ENCODE results near the gene PPP2R2B. TPM values are rescaled to one million over a fixed set of nuclear protein-coding genes. Genes with fewer than 3 reads are reported as not detected.

Gene PPP2R2B
- total RNA-seq, 1 experiment from 2014 or later: not detected

DNA sequence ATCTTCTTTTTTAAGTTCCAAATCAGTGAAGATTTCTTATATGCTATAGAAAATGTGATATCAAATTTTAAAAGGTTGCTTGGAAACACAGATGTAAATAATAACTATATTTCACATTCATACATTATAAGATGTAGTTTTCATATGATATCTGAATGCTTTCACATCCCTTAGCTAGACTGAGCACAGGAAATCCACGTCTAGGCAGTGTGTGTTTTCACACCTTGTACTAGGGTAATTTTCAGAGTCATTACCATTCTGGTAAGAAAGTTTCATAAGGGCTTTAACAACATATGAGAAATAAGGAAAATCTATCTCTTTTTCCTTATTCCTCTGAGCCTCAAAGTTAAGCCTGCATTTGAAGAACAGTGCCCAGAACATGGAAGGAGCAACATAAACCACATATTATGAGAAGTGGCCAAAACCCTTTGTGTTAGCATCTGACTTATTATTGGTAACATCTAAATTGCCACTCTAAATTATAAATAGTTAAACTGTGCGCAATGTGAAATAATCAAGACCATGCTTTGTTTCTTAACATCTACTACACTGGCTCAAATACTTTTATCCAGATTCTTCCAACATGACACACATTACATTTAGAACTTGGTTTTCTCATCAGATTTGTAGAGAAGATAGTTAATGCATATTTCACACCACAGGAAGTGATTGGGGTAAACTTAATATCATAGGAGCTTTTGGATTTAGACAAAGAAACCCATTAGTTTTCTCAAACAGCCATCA, 113.3 kb downstream of the PPP2R2B start:
- H3K4me1 ChIP-seq (ENCODE audit: control insufficient read depth in 1 of 2, insufficient read depth in 2 of 2, low read length in 2 of 2): no peaks in the 10 kb centered on the region
- no peak for DNase-seq (ENCODE audit: low read depth, low spot score)
- intact Hi-C loops (cut with micrococcal nuclease): no loop called here
- no TSS peak for BruUV-seq (replicated peaks)
- TF ChIP-seq, protein P1, sequence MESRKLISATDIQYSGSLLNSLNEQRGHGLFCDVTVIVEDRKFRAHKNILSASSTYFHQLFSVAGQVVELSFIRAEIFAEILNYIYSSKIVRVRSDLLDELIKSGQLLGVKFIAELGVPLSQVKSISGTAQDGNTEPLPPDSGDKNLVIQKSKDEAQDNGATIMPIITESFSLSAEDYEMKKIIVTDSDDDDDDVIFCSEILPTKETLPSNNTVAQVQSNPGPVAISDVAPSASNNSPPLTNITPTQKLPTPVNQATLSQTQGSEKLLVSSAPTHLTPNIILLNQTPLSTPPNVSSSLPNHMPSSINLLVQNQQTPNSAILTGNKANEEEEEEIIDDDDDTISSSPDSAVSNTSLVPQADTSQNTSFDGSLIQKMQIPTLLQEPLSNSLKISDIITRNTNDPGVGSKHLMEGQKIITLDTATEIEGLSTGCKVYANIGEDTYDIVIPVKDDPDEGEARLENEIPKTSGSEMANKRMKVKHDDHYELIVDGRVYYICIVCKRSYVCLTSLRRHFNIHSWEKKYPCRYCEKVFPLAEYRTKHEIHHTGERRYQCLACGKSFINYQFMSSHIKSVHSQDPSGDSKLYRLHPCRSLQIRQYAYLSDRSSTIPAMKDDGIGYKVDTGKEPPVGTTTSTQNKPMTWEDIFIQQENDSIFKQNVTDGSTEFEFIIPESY (IDR thresholded peaks at IDR 0.05; ENCODE audit: extremely low read depth, insufficient replicate concordance, low read length): no peak
- TF ChIP-seq ZFX (IDR thresholded peaks at IDR 0.05) (no peak), YY1 (IDR thresholded peaks at IDR 0.05; ENCODE audit: extremely low read depth, insufficient replicate concordance, low read depth, low read length) (no peak), EGR1 (IDR thresholded peaks at IDR 0.05; ENCODE audit: low read depth) (no peak), EZH2phosphoT487 (IDR thresholded peaks at IDR 0.05; ENCODE audit: borderline replicate concordance) (no peak), ELF1 (IDR thresholded peaks at IDR 0.05; ENCODE audit: borderline replicate concordance, low read depth) (no peak), ZNF274 (IDR thresholded peaks at IDR 0.05; ENCODE audit: low read depth, low read length) (no peak), SP1 (IDR thresholded peaks at IDR 0.05; ENCODE audit: low read depth) (no peak), FOSL1 (IDR thresholded peaks at IDR 0.05; ENCODE audit: low read depth) (no peak), POLR2A (IDR thresholded peaks at IDR 0.05; ENCODE audit: borderline replicate concordance, extremely low read depth, insufficient read depth, insufficient read length) (no peak), SIN3A (IDR thresholded peaks at IDR 0.05; ENCODE audit: low read depth) (no peak), SRF (IDR thresholded peaks at IDR 0.05; ENCODE audit: low read depth) (no peak), POLR2AphosphoS5 (IDR thresholded peaks at IDR 0.05; ENCODE audit: low read depth, low read length) (no peak)
- TF ChIP-seq, protein P2, sequence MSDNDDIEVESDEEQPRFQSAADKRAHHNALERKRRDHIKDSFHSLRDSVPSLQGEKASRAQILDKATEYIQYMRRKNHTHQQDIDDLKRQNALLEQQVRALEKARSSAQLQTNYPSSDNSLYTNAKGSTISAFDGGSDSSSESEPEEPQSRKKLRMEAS (IDR thresholded peaks at IDR 0.05): no peak
- TF ChIP-seq, protein P3, sequence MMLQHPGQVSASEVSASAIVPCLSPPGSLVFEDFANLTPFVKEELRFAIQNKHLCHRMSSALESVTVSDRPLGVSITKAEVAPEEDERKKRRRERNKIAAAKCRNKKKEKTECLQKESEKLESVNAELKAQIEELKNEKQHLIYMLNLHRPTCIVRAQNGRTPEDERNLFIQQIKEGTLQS (IDR thresholded peaks at IDR 0.05): no peak
- H3K9ac ChIP-seq (ENCODE audit: low read length): no peak overlapping the region
- H3K79me2 ChIP-seq (ENCODE audit: insufficient read depth, low read length): no peaks in the 10 kb centered on the region
- H3K36me3 ChIP-seq (ENCODE audit: control insufficient read depth in 1 of 2, insufficient read depth in 2 of 2, low read length in 2 of 2): no peaks in the 10 kb centered on the region
- H3K27ac ChIP-seq (ENCODE audit: low read depth, low read length): no peak overlapping the region
- no peaks in the 10 kb centered on the region for H4K20me1 ChIP-seq (ENCODE audit: insufficient read depth)
- ChIA-PET CTCF (no interaction called here), POLR2A (no interaction called here), RAD21 (ENCODE audit: low non-redundant PET in 1 of 2, low total read pairs in 2 of 2, uncharacterized antibody in 2 of 2, unreplicated experiment in 2 of 2) (no interaction called here)
- no peak overlapping the region for H3K4me3 ChIP-seq (replicated peaks in 1 of 2; ENCODE audit: low read depth in 1 of 2, low read length in 2 of 2)
- no peaks in the 10 kb centered on the region for H3K27me3 ChIP-seq (ENCODE audit: insufficient read depth, low read length)
- ATAC-seq: no peak
- no peak overlapping the region for H2AFZ ChIP-seq (ENCODE audit: low read depth, low read length, poor library complexity, severe bottlenecking)
- no peaks in the 10 kb centered on the region for H3K9me2 ChIP-seq (ENCODE audit: insufficient read depth)
- H3K9me3 ChIP-seq (ENCODE audit: control insufficient read depth in 1 of 2, insufficient read depth in 1 of 2, low read depth in 1 of 2, low read length in 2 of 2): no peaks in the 10 kb centered on the region
- H3K4me2 ChIP-seq (ENCODE audit: low read length): no peak overlapping the region
